Measurements from ENCODE around the gene IFIT1B. TPM values are rescaled to one million over a fixed set of nuclear protein-coding genes. Genes with fewer than 3 reads are reported as not detected.

IFIT1B gene
- total and polyA plus RNA-seq, 10 of the 15 experiments (the other 5 are each of a cell fraction or from before 2014, with no cell fraction given) = 0.04 TPM; not detected in 9

- Histone ChIP-seq H2AFZ (ENCODE audit: control insufficient read depth, low read depth, low read length) (no peak overlapping the region), H3K4me1 (ENCODE audit: control insufficient read depth, insufficient read depth, low read length) (no peaks in the 10 kb centered on the region; the same call in 1 of the 2 replicates), H4K20me1 (ENCODE audit: control insufficient read depth, insufficient read depth) (no peaks in the 10 kb centered on the region), H3K9ac (ENCODE audit: control insufficient read depth, insufficient read depth, low read length) (0 out of 2 replicates have a peak overlapping the region, but pooled peaks have one; percentile 21), H3K4me3 (peak overlapping the region; percentile 44; the same call in 1 of the 2 replicates), H3K4me2 (ENCODE audit: control insufficient read depth, insufficient read depth) (peak overlapping the region; percentile 93), H3K27ac (ENCODE audit: control insufficient read depth, insufficient read depth) (no peak overlapping the region), H3K9me3 (replicated peaks; ENCODE audit: control insufficient read depth, insufficient read depth, low read length) (no peaks in the 10 kb centered on the region; the same call in 1 of the 3 replicates), H3K79me2 (ENCODE audit: control insufficient read depth, insufficient read depth, low read length) (peaks cover 25% of the 10 kb centered on the region), H3K27me3 (replicated peaks in 1 of 2; ENCODE audit: control insufficient read depth in 2 of 2, insufficient read depth in 2 of 2, low read length in 1 of 2) (no peaks in the 10 kb centered on the region), H3K36me3 (ENCODE audit: control insufficient read depth in 2 of 2, insufficient read depth in 2 of 2, low read length in 1 of 2) (no peaks in the 10 kb centered on the region)
- no peak for TF ChIP-seq MYC (IDR thresholded peaks at IDR 0.05; ENCODE audit: insufficient read depth, insufficient read length, insufficient replicate concordance, low read length, severe bottlenecking)
- no peak for TF ChIP-seq RAD51 (IDR thresholded peaks at IDR 0.05)
- no peak for TF ChIP-seq RELA (IDR thresholded peaks at IDR 0.05; ENCODE audit: borderline replicate concordance, partially characterized antibody)
- no peak for TF ChIP-seq IRF3 (IDR thresholded peaks at IDR 0.05)
- no peak for TF ChIP-seq SREBF2 (IDR thresholded peaks at IDR 0.05; ENCODE audit: low read length)
- SMC1A ChIA-PET (ENCODE audit: uncharacterized antibody, unreplicated experiment) = interaction anchor here (2.8 to 4.1 kb wide), 3 partner anchors 20 to 25 kb away, joined by 21 to 42 read pairs (median 27); partner anchors contain the start of gene IFIT5
- 14% methylated on average over 3 of the region's 3 CpGs for WGBS (ENCODE audit: insufficient coverage, insufficient replicate concordance, low lambda C conversion rate, missing lambda C conversion rate)
- FAIRE-seq = no peak
- no peak for ATAC-seq
- POLR2A ChIA-PET = interaction anchor here (3.3 kb wide), 1 partner anchor 20 kb away, joined by 18 read pairs; the partner anchor contains the start of gene IFIT5
- intact Hi-C loops (cut with micrococcal nuclease; ENCODE audit: unreplicated experiment) (loop anchor here (10.0 kb wide), 1 partner anchor 399 kb away; the partner anchor contains the start of gene FAS), in situ Hi-C loops (cut with MboI) (no loop called here)
- CTCF ChIA-PET = interaction anchor here (1.1 to 3.2 kb wide), 3 partner anchors 26 to 176 kb away, joined by 4 to 30 read pairs (median 11); partner anchors contain the start of gene IFIT2
- RAD21 ChIA-PET (ENCODE audit: unreplicated experiment) = interaction anchor here (1.0 to 2.8 kb wide), 3 partner anchors 25 to 150 kb away, joined by 4 to 20 read pairs (median 18); no protein-coding TSS in a partner anchor
- DNase-seq (ENCODE audit: low read depth, low spot score) = no peak
- no TSS peak for BruUV-seq (replicated peaks)
Measured at GRCh38 chr10:89393898-89394297, 16.0 kb downstream of the IFIT1B start.
